Neutrophil (primary cell): ENCODE results near the gene FCN1.

ENCODE experiments used
- H3K27ac ChIP-seq: fragments of 200-600 bp; sonication (generic); 2 replicates; pipeline ENCODE4 v1.5.1; 2016; ENCODE audit warnings: mild to moderate bottlenecking, moderate library complexity
- H3K27me3 ChIP-seq: fragments of 200-600 bp; sonication (generic); 2 replicates; pipeline ENCODE4 v1.6.0; 2016; ENCODE audit warnings: mild to moderate bottlenecking
- H3K36me3 ChIP-seq: fragments of 200-600 bp; sonication (generic); 2 replicates; pipeline ENCODE4 v1.5.1; 2017
- H3K4me1 ChIP-seq, 2 experiments: fragments of 200-600 bp in 1 of 2; sonication (generic) in 1 of 2; 1 replicate in 1 of 2; 2 replicates in 1 of 2; pipeline versions ENCODE4 v1.5.1 to v1.6.1; 2013 to 2016; ENCODE audit warnings: low read depth in 1 of 2, low read length in 1 of 2, mild to moderate bottlenecking in 1 of 2, moderate library complexity in 1 of 2; ENCODE audit not compliant: control insufficient read depth in 1 of 2, insufficient read depth in 1 of 2
- H3K4me3 ChIP-seq, 2 experiments: fragments of 200-600 bp in 1 of 2; sonication (generic) in 1 of 2; 1 replicate in 1 of 2; 2 replicates in 1 of 2; pipeline ENCODE4 v1.5.1; 2013 to 2016; ENCODE audit warnings: low read depth in 1 of 2, low read length in 1 of 2, mild to moderate bottlenecking in 1 of 2, moderate library complexity in 1 of 2
- H3K9me3 ChIP-seq: fragments of 200-600 bp; sonication (generic); 2 replicates; pipeline ENCODE4 v1.5.1; 2016
- CTCF ChIP-seq: fragments of 200-600 bp; sonication (generic); IDR thresholded peaks from 2 replicates; pipeline ENCODE4 v1.5.1; 2016; ENCODE audit warnings: antibody characterized with exemption

Gene FCN1

GRCh38 chr9:134964271-134965055, 46.8 kb upstream of the FCN1 start:
- peak overlapping the region in 1 of 2 experiments; percentile 12 for H3K4me3 ChIP-seq
- H3K9me3 ChIP-seq: no peaks in the 10 kb centered on the region
- no peaks in the 10 kb centered on the region for H3K36me3 ChIP-seq
- no peak for TF ChIP-seq CTCF
- peaks cover 73 to 77% of the 10 kb centered on the region in 2 experiments for H3K4me1 ChIP-seq
- no peaks in the 10 kb centered on the region for H3K27me3 ChIP-seq
- H3K27ac ChIP-seq: peak overlapping the region; percentile 81

DNA sequence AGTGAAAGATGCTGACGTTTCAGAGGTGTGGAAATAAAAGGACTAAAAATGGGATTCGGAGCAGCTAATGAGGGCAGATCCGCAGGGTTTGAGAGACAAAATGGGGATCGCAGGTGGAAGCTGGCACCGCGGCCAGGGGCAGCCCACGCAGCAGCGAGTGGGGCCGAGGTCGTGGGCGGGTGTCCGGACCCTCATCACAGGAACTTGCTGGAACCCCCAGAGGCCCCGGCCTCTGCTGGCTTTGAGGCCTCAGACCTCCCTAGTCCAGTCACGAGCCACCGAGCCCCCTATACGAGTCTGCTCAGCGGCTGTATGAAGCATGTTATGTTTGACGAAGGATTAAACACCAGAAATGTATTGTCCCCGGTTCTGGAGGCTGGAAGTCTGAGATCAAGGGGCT, 45.8 kb upstream of the FCN1 start:
- Histone ChIP-seq H3K27me3 (no peaks in the 10 kb centered on the region), H3K9me3 (no peaks in the 10 kb centered on the region)

DNA sequence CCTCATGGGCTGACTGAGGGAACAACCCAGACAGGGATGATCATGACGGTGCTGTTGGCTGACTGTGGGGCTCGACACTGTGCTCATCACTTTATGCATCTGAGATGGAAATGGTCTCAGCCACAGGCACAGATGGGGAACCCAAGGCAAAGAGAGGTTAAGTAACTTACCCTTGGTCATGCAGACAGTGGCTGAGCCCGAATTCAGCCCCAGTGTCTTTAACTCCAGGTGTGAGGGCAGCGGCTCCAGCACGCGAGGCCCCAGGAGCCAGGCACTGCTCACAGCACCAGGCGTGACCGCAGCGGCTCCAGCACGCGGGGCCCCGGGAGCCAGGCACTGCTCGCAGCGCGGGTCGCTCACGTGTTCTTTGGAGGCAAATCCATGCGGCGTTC, 45.3 kb upstream of the FCN1 start:
- TF ChIP-seq CTCF: no peak
- Histone ChIP-seq H3K36me3 (no peaks in the 10 kb centered on the region), H3K27me3 (no peaks in the 10 kb centered on the region), H3K27ac (peak overlapping the region; percentile 81), H3K4me3 (no peak overlapping the region), H3K4me1 (peaks cover 67% of the 10 kb centered on the region in 2 experiments), H3K9me3 (no peaks in the 10 kb centered on the region)

More for the DNA sequence above, 45.8 kb upstream of the FCN1 start:
- no peak for TF ChIP-seq CTCF
- no peak overlapping the region for H3K4me3 ChIP-seq
- peaks cover 72% of the 10 kb centered on the region in 2 experiments for H3K4me1 ChIP-seq
- no peaks in the 10 kb centered on the region for H3K36me3 ChIP-seq
- H3K27ac ChIP-seq: peak overlapping the region; percentile 81

DNA sequence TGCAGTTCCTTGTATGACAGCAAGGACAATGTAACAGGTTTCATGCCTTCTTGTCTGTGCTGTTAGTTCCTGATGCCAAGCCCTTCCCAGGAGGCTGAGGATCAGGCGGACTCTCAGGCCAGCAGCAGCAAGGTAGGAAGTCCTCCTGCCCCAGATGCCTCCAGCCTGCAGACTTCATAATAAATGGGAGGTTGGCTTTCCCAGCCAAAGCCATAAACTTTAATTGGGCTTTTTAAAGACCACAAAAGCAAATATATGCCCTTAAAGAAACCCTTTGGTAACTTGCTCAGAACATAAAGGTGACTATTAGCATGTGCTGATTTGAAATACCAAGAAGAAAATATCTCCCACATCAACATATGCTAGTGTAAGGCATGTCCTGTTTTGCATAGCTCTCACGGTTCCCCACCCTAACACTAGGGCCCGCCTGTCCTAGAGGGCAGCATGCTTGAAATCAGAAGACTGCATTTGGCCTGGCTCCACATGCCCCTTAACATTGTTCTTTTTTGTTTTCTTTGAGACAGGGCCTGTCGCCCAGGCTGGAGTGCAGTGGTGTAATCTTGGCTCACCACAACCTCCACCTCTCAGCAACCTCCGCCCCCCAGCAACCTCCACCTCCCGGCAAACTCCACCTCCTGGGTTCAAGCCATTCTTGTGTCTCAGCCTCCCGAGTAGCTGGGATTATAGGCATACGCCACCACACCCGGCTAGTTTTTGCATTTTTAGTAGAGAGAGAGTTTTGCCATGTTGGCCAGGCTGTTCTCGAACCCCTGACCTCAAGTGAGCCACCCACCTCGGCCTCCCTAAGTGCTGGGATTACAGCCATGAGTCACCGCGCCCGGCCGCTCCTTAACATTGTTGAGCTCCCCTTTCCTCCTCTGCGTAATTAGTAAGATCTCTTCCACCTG, 44.6 kb upstream of the FCN1 start:
- H3K9me3 ChIP-seq: no peaks in the 10 kb centered on the region

More for the DNA sequence above, 44.6 kb upstream of the FCN1 start:
- Histone ChIP-seq H3K4me1 (peaks cover 60% of the 10 kb centered on the region in 2 experiments), H3K4me3 (no peak overlapping the region), H3K27ac (peak overlapping the region; percentile 81), H3K27me3 (no peaks in the 10 kb centered on the region), H3K36me3 (no peaks in the 10 kb centered on the region)
- no peak for TF ChIP-seq CTCF
